ENCODE results near the gene MTG2. TPM values are rescaled to one million over a fixed set of nuclear protein-coding genes. Genes with fewer than 3 reads are reported as not detected.

MTG2 gene
- total and polyA plus RNA-seq, 2 experiments from 2014 or later, result 20.4 to 32.9 TPM

DNA sequence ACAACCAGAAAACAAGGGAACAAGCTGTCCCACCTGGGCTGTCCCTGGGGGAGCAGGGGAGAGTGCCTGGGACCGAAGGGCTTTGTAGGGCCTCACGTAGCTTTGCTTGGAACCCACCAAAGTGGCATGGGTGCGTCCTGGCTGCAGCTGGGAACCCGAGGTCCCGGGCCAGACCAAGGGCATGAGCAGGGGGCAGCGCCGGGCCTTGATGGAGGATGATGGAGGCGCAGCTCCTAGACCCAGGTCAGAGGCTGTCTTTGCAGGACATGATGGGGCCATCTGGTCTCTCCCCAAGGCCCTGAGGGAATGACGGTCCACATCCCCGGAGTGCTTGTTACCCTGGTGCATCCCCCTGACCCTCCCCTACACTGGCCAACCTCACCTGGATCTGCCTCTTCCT is 47.9 kb downstream of the MTG2 start:
- no peak overlapping the region for H3K4me3 ChIP-seq
- no peak for DNase-seq (ENCODE audit: low read depth in 1 of 2, low spot score in 1 of 2)

DNA sequence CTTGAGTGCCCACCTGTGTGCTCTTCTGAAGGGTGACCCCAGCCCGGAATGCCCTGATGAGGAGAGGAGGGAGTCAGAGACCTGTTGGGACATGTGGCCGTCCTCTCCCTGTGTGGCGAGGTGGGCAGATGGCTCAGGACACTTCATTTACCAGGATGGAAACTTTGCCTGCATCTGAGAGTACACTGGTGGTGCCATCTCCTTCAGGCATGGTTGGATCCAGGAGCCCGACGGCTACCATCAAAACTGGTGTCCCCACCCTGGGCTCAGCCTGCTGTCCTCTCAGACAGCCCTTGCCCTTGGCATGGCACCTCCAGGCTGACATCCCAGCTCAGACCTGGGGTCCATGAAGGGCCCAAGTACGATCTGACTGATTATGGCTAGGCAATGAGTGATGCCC is 48.5 kb downstream of the MTG2 start:
- Histone ChIP-seq H3K4me3 (no peak overlapping the region), H3K4me1 (ENCODE audit: low read depth) (peaks cover 15% of the 10 kb centered on the region), H3K36me3 (no peaks in the 10 kb centered on the region), H3K27ac (no peak overlapping the region), H3K9me3 (ENCODE audit: low read depth) (no peaks in the 10 kb centered on the region), H3K27me3 (peaks cover under 1% of the 10 kb centered on the region)
- TF ChIP-seq, protein P1, sequence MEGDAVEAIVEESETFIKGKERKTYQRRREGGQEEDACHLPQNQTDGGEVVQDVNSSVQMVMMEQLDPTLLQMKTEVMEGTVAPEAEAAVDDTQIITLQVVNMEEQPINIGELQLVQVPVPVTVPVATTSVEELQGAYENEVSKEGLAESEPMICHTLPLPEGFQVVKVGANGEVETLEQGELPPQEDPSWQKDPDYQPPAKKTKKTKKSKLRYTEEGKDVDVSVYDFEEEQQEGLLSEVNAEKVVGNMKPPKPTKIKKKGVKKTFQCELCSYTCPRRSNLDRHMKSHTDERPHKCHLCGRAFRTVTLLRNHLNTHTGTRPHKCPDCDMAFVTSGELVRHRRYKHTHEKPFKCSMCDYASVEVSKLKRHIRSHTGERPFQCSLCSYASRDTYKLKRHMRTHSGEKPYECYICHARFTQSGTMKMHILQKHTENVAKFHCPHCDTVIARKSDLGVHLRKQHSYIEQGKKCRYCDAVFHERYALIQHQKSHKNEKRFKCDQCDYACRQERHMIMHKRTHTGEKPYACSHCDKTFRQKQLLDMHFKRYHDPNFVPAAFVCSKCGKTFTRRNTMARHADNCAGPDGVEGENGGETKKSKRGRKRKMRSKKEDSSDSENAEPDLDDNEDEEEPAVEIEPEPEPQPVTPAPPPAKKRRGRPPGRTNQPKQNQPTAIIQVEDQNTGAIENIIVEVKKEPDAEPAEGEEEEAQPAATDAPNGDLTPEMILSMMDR (IDR thresholded peaks at IDR 0.05; ENCODE audit: low read depth, low read length), result no peak
- no peak for DNase-seq (ENCODE audit: low read depth in 1 of 2, low spot score in 1 of 2)

More for the DNA sequence above, 47.9 kb downstream of the MTG2 start:
- H3K4me1 ChIP-seq (ENCODE audit: low read depth), result peaks cover 15% of the 10 kb centered on the region
- no peak overlapping the region for H3K27ac ChIP-seq
- no peaks in the 10 kb centered on the region for H3K9me3 ChIP-seq (ENCODE audit: low read depth)
- no peaks in the 10 kb centered on the region for H3K36me3 ChIP-seq
- peaks cover 6% of the 10 kb centered on the region for H3K27me3 ChIP-seq
- TF ChIP-seq, protein P1 (IDR thresholded peaks at IDR 0.05; ENCODE audit: low read depth, low read length), result no peak

DNA sequence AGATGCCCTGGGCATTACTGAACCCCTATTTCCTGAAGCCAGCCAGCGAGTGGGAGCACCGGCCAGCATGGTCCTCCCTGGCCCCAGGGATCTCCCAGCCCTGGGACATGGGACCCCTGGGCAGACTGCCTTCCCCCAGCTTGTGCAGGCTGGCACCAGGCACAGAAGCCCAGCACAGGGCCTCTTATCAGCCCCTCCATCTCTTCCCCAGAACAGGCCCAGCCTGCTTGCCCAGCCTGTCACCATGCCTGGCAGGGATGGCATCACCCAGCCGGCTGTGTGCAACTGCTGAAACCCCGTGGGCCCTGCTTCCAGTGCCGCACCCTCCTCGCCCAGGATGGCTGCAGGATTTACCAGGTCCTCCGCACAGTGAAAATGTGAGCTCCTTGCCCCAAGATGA is 49.4 kb downstream of the MTG2 start:
- Histone ChIP-seq H3K4me1 (ENCODE audit: low read depth) (peaks cover 15% of the 10 kb centered on the region), H3K4me3 (no peak overlapping the region), H3K27me3 (no peaks in the 10 kb centered on the region), H3K27ac (no peak overlapping the region), H3K9me3 (ENCODE audit: low read depth) (no peaks in the 10 kb centered on the region), H3K36me3 (no peaks in the 10 kb centered on the region)
- TF ChIP-seq, protein P1 (IDR thresholded peaks at IDR 0.05; ENCODE audit: low read depth, low read length), result no peak
- DNase-seq (ENCODE audit: low read depth in 1 of 2, low spot score in 1 of 2), result no peak

DNA sequence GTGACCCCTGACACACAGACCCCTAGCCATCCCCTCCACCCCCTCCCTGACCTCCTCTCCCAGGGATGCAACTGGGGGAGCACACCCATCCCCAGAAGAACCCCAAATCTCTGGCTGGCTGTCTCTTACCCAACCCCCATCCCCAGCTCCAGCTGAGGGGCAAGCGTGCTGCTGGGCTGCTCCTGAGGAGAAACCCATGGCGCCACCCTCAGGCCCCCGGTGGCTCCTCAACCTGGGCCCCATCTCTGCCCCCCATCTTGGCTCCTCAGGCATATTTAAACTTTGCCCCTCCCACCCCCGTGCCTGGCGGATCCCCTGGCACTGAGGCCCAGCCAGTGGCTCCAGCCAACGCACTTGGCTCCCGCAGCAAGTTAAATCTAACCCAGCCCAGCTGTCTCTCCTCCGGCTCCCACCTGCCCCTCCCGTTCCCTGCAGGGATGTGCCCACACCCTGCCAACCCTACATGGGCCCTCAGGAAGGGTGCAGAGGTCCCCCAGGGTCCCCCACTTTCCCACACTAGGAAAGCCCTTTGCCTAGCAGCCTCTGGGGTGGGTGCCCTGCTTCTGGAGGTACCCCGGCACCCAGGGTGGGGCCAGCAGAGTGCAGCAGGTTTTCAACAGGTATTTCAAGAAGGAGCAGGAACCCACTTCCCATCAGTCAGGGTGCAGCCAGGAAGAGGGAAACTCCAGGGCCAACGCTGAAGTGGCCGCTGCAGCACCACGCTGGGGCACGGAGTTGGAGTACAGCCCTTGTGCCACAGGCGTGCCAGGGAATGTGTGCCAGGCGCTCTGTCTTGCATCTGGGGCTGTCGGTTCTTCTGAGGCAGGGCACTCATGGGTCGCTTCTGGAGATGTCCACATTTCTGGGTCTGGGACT is 50.2 kb downstream of the MTG2 start:
- H3K36me3 ChIP-seq, result no peaks in the 10 kb centered on the region
- TF ChIP-seq, protein P1 (IDR thresholded peaks at IDR 0.05; ENCODE audit: low read depth, low read length), result no peak
- peaks cover 15% of the 10 kb centered on the region for H3K4me1 ChIP-seq (ENCODE audit: low read depth)
- H3K27me3 ChIP-seq, result no peaks in the 10 kb centered on the region
- H3K4me3 ChIP-seq, result no peak overlapping the region
- DNase-seq (ENCODE audit: low read depth in 1 of 2, low spot score in 1 of 2), result no peak
- no peak overlapping the region for H3K27ac ChIP-seq
- H3K9me3 ChIP-seq (ENCODE audit: low read depth), result no peaks in the 10 kb centered on the region

DNA sequence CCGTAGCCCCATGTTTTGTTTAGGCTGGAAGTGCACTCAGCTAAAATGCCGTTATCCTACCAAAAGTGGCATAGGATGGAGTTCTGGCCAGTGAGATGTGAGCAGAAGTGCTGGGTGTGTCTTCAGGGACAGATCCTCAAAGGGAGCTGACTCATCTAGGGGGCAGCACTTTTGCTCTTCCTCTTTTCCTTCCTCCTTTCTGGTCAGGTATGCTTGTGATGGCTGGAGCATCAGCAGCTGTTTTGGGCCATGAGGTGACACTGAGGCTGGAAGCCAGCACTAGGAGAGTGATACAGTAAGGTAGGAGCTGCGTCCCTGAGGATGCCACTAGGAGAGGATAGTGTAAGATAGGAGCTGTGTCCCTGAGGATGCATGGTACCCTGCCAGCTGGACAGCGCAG is 50.9 kb downstream of the MTG2 start:
- no peak overlapping the region for H3K4me3 ChIP-seq
- H3K27me3 ChIP-seq, result no peaks in the 10 kb centered on the region
- TF ChIP-seq, protein P1 (IDR thresholded peaks at IDR 0.05; ENCODE audit: low read depth, low read length), result no peak
- H3K36me3 ChIP-seq, result no peaks in the 10 kb centered on the region
- peaks cover 15% of the 10 kb centered on the region for H3K4me1 ChIP-seq (ENCODE audit: low read depth)
- H3K27ac ChIP-seq, result no peak overlapping the region
- DNase-seq (ENCODE audit: low read depth in 1 of 2, low spot score in 1 of 2), result no peak
- H3K9me3 ChIP-seq (ENCODE audit: low read depth), result no peaks in the 10 kb centered on the region
